ENCODE results near the gene MYPOP. TPM values are rescaled to one million over a fixed set of nuclear protein-coding genes. Genes with fewer than 3 reads are reported as not detected.
"Not testable (repeated sequence)": the region's sequence is repeated elsewhere in the genome, so short reads cannot be mapped to it uniquely, and the experiment has no call there.

Gene MYPOP
- total RNA-seq, 1 donor from 2014 or later, result 1.1 TPM

DNA sequence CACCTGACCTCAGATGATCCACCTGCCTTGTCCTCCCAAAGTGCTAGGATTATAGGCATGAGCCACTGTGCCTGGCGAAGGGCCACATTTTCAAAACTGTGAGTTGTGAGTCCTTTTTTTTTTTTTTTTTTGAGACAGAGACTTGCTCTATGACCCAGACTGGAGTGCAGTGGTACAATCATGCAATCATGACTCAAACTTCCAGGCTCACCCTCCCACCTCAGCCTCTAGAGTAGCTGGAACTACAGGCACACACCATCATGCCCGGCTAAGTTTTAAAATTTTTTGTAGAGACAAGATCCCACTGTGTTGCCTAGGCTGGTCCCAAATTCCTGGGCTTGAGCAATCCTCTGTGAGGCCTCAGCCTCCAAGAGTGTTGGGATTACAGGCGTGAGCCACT, 3.8 kb upstream of the MYPOP start:
- DNase-seq, result no peak

DNA sequence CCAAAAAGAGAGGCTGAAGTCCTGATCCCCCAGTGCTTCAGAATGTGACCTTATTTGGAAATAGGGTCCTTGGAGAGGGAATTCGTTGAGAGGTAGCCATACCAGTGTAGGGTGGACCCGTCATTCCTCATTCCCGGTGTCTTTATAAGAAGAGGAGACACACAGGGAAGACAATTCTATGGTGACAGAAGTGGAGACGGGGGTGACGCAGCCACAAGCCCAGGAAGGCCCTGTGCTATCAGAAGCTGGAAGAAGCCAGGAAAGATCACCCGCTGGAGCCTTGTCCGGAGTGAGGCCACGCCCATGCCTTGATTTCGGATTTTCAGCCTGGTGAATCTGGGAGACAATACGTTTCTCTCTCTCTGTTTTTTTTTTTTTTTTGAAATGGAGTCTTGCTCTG, 2.6 kb upstream of the MYPOP start:
- no peak for DNase-seq

DNA sequence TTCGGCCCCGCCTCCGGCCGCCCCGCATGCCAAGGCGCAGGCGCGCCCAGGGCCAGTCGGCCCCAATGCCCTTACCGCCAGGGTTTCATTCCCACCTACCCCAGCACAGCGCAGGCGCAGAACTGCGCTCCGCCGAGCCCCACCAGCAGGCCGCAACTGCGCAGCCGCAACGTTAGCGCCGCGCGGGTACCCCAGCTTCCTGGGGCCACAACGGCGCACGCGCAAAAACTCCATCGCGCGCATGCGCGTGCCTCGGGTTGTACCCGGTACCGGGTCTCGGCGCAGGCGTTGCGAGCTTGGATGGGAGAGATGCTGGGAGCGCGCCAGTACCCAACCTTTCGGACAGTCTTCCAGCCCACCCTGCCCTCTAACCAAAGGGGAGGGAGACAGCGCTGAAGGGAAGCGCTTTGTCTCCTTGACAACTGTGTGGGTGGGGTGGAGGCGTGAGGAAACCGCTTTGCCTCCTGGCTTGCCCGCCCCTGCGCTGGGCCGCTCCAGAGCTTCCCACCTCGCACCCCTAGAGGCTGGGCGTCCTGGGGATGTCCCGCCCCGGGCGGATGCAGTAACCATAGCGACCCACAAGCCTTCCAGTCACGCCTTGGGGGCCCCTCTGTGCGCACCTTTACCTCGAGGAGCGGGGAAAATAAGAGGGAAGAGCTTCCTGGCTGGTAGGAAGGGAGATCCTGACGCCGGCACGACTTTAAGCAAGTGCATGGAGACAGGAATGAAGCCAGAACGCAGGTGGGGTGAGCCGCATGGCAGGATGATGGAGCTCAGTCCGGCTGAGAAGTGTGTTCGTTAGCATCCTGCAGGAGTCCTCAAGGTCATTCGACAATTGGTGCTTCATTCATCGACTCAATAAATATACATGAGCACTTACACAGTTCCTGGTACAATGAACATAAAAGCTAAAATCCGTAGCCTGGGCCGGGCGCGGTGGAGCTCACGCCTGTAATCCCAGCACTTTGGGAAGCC, 525 bp upstream of the MYPOP start:
- DNase-seq, result peak; percentile 98

GRCh38 chr19:45901432-45901911, 941 bp downstream of the MYPOP start:
- no peak for DNase-seq

GRCh38 chr19:45900738-45901431, 1.5 kb downstream of the MYPOP start:
- no peak for DNase-seq

DNA sequence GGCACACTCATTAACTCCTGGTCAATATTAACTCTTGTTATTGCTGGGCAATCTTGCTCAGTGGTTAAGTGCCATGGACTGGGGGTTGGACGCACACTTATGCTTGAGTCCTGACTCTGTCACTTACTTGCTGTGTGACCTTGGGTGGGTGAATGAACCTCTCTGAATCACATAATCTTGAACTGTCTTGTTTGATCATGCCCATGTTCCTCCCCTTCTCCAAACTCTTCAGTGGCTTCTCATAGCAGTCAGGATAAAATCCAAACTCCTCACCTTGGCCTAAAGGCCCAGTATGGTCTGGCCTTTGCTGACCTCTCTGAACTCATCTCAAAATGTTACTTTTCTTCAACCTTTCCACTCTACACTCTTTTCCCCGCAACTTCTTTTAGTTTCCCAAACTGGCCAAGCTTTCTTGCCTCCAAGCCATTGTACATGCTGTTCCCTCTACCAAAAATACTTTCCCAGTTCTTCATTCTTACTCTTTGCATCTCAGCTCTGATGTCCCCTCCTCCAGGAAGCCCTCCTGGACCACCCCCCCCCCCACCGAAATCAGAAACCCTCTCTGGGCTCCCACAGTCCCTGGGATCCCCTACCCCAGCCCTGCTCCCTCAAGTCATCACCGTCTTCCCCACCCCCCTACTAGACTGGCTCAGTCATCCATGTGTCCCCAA, 2.4 kb downstream of the MYPOP start:
- DNase-seq, result no peak

- DNase-seq, result no peak
Measured at GRCh38 chr19:45899253-45899652, 3.2 kb downstream of the MYPOP start.

- DNase-seq, result no peak
Measured at GRCh38 chr19:45897261-45897812, 5.1 kb downstream of the MYPOP start.

- not testable (repeated sequence) for DNase-seq
Measured at GRCh38 chr19:45895983-45896599, 6.3 kb downstream of the MYPOP start.

- no peak for DNase-seq
Measured at GRCh38 chr19:45895519-45895972, 6.9 kb downstream of the MYPOP start.

GRCh38 chr19:45890877-45891276, 11.5 kb downstream of the MYPOP start:
- no peak for DNase-seq

GRCh38 chr19:45889210-45889885, 13.1 kb downstream of the MYPOP start:
- no peak for DNase-seq

GRCh38 chr19:45887200-45887710, 15.2 kb downstream of the MYPOP start:
- no peak for DNase-seq

DNA sequence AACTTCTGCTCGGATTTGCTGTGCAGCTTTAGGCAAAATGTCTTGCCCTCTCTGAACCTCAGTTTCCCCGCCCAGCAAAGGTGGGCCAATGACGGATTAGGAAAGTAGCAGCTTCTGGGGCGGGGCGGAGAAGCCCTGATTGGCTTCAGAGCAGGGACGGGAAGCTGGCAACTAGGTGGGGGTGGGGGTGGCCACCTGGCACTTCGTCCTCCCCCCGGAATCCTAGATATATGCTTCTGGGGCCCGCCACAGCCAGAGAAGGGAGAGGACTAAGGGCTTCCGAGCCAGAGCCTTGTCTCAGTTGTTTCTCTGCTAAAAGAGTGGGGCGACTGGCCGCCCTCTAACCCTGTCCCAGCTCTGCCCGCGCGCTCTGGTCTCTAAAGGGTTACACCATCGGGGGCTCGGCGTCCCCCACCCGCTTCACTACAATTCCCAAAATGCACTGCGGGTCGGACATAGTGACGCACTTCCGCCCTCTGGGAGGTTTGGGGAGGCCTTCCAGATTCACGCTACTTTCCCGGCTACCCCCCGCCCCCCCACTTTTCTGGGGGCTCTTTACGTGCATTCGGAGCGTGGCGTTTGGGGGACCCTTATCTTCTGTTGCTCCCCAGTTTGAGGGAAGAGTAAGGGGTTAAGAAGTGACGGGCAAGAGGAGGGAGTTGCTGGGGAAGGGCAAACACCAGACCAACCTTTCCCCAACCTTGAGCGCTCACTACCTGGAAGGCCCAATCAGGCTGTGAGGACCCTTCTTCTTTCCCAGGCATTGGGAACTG, 15.8 kb downstream of the MYPOP start:
- DNase-seq, result peak; percentile 89

GRCh38 chr19:45885556-45886426, 16.6 kb downstream of the MYPOP start, which contains the start of gene IRF2BP1:
Gene IRF2BP1, minus strand, starts transcription at chr19:45886141. Its CDS starts 367 bp downstream, at chr19:45885774.
- peak; percentile 88 for DNase-seq

GRCh38 chr19:45884682-45885555, 17.5 kb downstream of the MYPOP start:
- no peak for DNase-seq

DNA sequence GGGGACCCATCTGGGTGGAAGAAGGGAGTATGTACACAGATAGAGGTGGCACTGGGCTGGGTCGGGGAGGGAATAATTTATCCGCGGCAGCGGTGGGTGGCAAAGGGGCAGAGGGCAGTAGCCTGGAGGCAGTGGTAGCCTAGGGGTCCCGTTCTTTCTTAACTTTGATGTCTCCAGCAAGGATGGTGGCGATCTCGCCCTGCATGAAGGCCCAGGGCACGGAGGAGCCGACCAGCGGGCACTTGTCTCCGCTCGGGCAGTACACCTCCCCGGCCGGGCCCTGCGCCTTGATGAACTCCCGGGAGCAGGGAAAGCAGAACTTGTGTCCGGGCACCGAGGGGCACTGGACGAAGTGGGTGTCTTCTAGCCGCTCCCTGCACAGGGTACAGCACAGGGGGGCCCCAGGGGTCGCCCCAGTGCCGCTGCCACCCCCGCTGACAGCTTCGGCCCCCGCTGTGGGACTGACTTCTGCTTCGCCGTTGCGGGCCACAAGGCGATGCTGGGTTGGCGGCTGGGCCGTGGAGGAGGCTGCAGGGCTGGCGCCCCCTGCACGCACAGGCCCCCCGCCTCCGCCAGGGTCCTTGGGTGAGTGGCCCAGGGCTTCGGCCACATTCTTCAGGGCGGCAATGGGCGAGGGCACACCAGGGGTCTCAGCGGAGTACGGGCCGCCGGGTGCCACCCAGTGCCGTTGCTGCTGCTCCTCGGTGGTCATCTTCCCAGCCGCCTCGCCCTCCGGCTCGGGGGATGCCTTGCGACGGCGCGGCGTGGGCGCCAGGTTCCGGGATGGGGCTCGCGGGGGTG, 18.3 kb downstream of the MYPOP start:
- no peak for DNase-seq

Data from skin of body (tissue), 2 donors.